IPS-20b (cell line): Measurements from ENCODE around the gene LBHD1.
"Not testable (repeated sequence)": the region's sequence is repeated elsewhere in the genome, so short reads cannot be mapped to it uniquely, and the experiment has no call there.

Experiments used
- H3K27ac ChIP-seq: one replicate; pipeline ENCODE4 v1.5.1; 2013; ENCODE audit warnings: low read length
- H3K27me3 ChIP-seq: 2 replicates; pipeline ENCODE4 v1.6.1; 2013; ENCODE audit warnings: mild to moderate bottlenecking, low read length, inconsistent platforms; ENCODE audit not compliant: insufficient read depth
- H3K36me3 ChIP-seq: 2 replicates; pipeline ENCODE4 v1.6.1; 2013; ENCODE audit warnings: low read depth, mild to moderate bottlenecking, inconsistent platforms, low read length, moderate library complexity; ENCODE audit not compliant: insufficient read depth
- H3K4me1 ChIP-seq: 2 replicates; pipeline ENCODE4 v1.6.1; 2013; ENCODE audit warnings: mild to moderate bottlenecking, control low read depth, inconsistent platforms, low read length, moderate library complexity; ENCODE audit not compliant: insufficient read depth
- H3K4me3 ChIP-seq: 2 replicates; pipeline ENCODE4 v1.5.1; 2013; ENCODE audit warnings: mild to moderate bottlenecking, low read length, inconsistent platforms
- H3K9ac ChIP-seq: 2 replicates; pipeline ENCODE4 v1.6.1; 2013; ENCODE audit warnings: low read depth, mild to moderate bottlenecking, inconsistent platforms, low read length, moderate library complexity
- H3K9me3 ChIP-seq: 2 replicates; pipeline ENCODE4 v1.6.1; 2013; ENCODE audit warnings: mild to moderate bottlenecking, low read depth, low read length, inconsistent platforms; ENCODE audit not compliant: insufficient read depth

The LBHD1 gene

DNA sequence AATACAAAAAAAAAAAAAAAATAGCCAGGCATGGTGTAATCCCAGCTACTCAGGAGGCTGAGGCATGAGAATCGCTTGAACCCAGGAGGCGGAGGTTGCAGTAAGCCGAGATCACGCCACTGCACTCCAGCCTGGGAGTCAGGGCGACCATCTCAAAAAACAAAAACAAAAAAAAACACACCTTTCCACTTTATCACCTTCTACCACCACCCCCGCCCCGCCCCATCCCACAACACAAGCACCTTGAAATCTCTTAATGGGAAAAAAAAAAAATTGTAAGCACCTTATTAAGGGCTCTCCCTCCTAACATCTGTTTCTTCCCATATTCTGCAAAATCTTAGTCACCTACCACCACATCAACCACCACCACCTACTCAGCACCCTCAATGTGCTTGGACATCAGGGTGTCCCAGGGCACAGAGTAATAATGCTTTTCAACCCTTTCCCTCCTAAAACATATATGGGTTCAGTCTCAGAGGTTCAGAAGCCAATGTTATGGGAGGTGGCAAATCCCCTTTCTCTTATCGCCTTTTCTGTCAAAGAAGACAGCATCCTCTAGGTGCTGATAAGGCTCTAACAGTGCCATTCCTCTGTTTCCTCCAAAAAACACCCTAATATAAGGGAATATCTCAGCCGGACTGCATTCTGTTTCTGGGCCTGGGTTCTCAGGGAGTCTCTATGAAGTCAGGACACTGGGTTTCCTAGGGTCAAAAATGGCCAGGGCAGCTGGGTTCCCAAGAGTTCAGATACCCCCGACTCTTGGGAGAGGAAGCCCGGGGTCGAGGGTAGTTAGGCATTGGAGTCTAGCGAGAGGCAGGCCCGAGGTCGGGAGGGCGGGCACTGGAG, 19.7 kb downstream of the LBHD1 start:
- peaks cover 21% of the 10 kb centered on the region for H3K36me3 ChIP-seq
- H3K4me1 ChIP-seq: 0 out of 2 replicates have a peak, but pooled peaks cover 2% of the 10 kb centered on the region
- no peaks in the 10 kb centered on the region for H3K27me3 ChIP-seq
- peak overlapping the region; percentile 100 for H3K4me3 ChIP-seq
- peak overlapping the region; percentile 10 for H3K27ac ChIP-seq
- H3K9me3 ChIP-seq: no peaks in the 10 kb centered on the region
- peak overlapping the region; percentile 96 for H3K9ac ChIP-seq

DNA sequence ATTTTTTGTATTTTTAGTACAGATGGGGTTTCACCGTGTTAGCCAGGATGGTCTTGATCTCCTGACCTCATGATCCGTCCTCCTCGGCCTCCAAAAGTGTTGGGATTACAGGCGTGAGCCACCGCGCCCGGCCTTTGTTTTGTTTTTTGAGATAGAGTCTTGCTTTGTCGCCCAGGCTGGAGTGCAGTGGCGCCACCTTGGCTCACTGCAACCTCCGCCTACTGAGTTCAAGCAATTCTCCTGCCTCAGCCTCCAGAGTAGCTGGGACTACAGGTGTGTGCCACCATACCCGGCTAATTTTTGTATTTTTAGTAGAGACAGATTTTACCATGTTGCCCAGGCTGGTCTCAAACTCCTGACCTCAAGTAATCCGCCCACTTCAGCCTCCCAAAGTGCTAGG, 21.8 kb downstream of the LBHD1 start:
- H3K36me3 ChIP-seq: peaks cover 21% of the 10 kb centered on the region
- H3K4me3 ChIP-seq: not testable (repeated sequence)

GRCh38 chr11:62649486-62649885, 22.6 kb downstream of the LBHD1 start:
- Histone ChIP-seq H3K36me3 (peaks cover 25% of the 10 kb centered on the region), H3K27me3 (no peaks in the 10 kb centered on the region), H3K9ac (no peak overlapping the region)

More for the DNA sequence above, 21.8 kb downstream of the LBHD1 start:
- not testable (repeated sequence) for H3K4me1 ChIP-seq, H3K27me3 ChIP-seq, H3K9me3 ChIP-seq, H3K9ac ChIP-seq, H3K27ac ChIP-seq

GRCh38 chr11:62648967-62649364, 23.1 kb downstream of the LBHD1 start:
- no peaks in the 10 kb centered on the region for H3K9me3 ChIP-seq
- H3K4me3 ChIP-seq: no peak overlapping the region
- H3K27me3 ChIP-seq: no peaks in the 10 kb centered on the region
- H3K9ac ChIP-seq: no peak overlapping the region
- no peak overlapping the region for H3K27ac ChIP-seq
- H3K4me1 ChIP-seq: peaks cover 2% of the 10 kb centered on the region; the same call in 1 of the 2 replicates
- H3K36me3 ChIP-seq: peaks cover 31% of the 10 kb centered on the region

More at GRCh38 chr11:62649486-62649885, 22.6 kb downstream of the LBHD1 start:
- Histone ChIP-seq H3K9me3 (no peaks in the 10 kb centered on the region), H3K4me3 (no peak overlapping the region), H3K27ac (no peak overlapping the region), H3K4me1 (peaks cover 2% of the 10 kb centered on the region; the same call in 1 of the 2 replicates)

DNA sequence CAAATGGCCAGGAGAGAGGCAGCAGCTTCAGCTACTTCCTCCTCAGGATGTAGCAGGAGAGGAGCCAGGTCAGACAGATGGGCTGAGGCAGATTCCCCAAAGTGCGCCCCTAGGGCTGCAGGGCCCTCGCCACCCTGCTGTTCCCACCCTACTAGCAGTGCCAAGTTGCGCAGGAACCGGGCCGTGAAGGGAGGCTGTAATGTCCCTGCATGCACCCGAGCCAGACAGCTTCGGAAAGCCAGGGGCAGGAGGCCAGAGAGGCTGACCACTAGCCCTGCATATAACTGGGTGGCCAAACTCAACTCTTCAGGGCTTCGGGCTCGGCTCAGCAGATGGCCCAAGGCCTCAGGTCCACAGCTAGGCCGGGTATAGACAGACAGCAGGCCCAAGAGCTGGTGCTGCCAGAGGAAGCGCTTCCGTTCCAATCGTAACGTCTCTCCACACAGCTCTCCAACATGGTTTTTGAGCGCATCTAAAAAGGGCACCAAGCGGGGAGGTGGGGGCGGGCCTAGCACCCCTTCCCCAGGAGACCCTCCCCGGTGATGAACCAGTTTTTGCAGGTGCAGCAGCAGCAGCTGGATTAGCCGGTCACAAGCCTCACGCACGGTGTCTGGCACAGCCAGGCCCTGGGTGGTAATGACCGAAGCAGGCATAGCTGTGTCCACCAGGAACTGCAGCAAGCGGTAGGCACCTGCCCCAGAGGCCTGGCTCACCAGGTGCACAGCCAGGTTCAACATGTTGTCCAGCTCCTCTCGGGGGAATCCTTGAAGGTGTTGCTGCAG, 23.7 kb downstream of the LBHD1 start:
- H3K27ac ChIP-seq: no peak overlapping the region
- peaks cover 36% of the 10 kb centered on the region for H3K36me3 ChIP-seq
- H3K27me3 ChIP-seq: no peaks in the 10 kb centered on the region
- no peak overlapping the region for H3K4me3 ChIP-seq
- peaks cover 2% of the 10 kb centered on the region; the same call in 1 of the 2 replicates for H3K4me1 ChIP-seq
- H3K9me3 ChIP-seq: no peaks in the 10 kb centered on the region
- no peak overlapping the region for H3K9ac ChIP-seq

GRCh38 chr11:62647609-62648005, 24.5 kb downstream of the LBHD1 start:
- Histone ChIP-seq H3K9ac (no peak overlapping the region), H3K4me1 (peaks cover 2% of the 10 kb centered on the region; the same call in 1 of the 2 replicates), H3K9me3 (no peaks in the 10 kb centered on the region), H3K27ac (no peak overlapping the region), H3K4me3 (no peak overlapping the region), H3K36me3 (peaks cover 44% of the 10 kb centered on the region), H3K27me3 (no peaks in the 10 kb centered on the region)

DNA sequence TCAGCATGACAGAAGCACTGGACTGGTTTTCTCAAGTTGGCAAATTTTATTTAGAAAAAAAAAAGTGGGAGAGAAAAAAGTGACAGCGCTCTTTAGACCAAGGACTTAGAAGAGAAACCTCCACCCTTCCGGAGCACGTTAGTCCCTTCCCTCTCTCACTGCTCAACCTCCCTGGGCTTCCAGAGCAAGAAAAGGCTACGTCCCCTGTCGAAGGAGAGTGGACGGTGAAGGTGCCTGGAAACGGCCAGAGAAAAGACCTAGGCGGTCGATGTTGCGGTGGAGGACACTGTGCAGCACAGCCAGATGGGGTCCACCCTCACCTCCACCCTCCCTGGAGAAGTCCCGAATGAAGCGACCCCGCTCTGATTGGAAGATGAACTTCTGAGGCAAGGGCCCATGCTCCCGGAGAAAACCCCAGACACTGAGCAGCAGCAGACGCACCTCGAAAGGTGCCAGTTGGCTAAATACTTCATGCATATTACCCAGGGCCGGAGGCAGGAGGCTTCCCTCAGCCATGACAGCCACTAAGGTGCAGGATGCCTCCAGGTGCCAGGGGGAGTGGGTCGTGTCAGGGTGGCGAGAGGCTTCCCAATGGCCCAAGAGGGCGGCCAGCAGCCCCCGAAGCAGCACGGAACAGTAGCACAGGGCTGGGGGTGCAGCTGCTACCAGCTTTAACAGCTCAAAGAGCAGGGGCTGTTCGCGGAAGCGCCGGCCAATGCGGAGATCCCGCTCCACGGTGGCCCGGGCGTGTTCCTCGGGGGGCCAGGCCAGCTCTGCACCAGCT, 25.1 kb downstream of the LBHD1 start:
- Histone ChIP-seq H3K36me3 (peaks cover 46% of the 10 kb centered on the region), H3K27ac (no peak overlapping the region), H3K4me3 (peak overlapping the region; percentile 44; the same call in 1 of the 2 replicates), H3K27me3 (no peaks in the 10 kb centered on the region), H3K4me1 (no peaks in the 10 kb centered on the region; the same call in 1 of the 2 replicates), H3K9me3 (no peaks in the 10 kb centered on the region), H3K9ac (no peak overlapping the region)

- Histone ChIP-seq H3K27ac (peak within 1 kb of the TSS; percentile 72), H3K9ac (peak within 1 kb of the TSS; percentile 100), H3K4me1 (no peaks in the 10 kb centered on the region; the same call in 1 of the 2 replicates), H3K36me3 (peaks cover 46% of the 10 kb centered on the region), H3K4me3 (peak within 1 kb of the TSS; percentile 100), H3K9me3 (no peaks in the 10 kb centered on the region), H3K27me3 (no peaks in the 10 kb centered on the region)
Measured at GRCh38 chr11:62645946-62646824, 25.9 kb downstream of the LBHD1 start, which contains the start of gene GANAB. TSS of gene GANAB (minus strand) at chr11:62646613. CDS start at chr11:62646599, 14 bp downstream.

DNA sequence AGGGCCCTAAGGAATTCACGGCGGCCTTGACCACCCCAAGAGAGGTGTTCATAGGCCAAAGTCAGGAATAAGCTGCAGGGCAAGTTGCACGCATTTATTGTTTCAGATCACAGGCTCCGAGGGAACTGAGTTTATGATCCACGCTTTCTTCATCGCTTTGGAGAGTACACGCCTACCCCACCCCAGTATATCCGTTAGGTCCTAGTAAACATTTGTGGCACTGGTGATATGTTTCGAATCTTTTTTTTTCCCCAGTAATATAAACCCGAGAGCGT, 26.5 kb downstream of the LBHD1 start:
- H3K4me1 ChIP-seq: no peaks in the 10 kb centered on the region; the same call in 1 of the 2 replicates
- H3K9ac ChIP-seq: peak overlapping the region; percentile 100
- no peaks in the 10 kb centered on the region for H3K9me3 ChIP-seq
- peak overlapping the region; percentile 72 for H3K27ac ChIP-seq
- H3K36me3 ChIP-seq: peaks cover 46% of the 10 kb centered on the region
- H3K4me3 ChIP-seq: peak overlapping the region; percentile 100
- H3K27me3 ChIP-seq: no peaks in the 10 kb centered on the region

- Histone ChIP-seq H3K4me3 (no peak overlapping the region), H3K9ac (no peak overlapping the region), H3K27me3 (no peaks in the 10 kb centered on the region), H3K27ac (no peak overlapping the region), H3K36me3 (peaks cover 45% of the 10 kb centered on the region), H3K9me3 (no peaks in the 10 kb centered on the region), H3K4me1 (no peaks in the 10 kb centered on the region; the same call in 1 of the 2 replicates)
Measured at GRCh38 chr11:62644220-62644619, 27.8 kb downstream of the LBHD1 start.
